Liver (tissue), 9 donors: ENCODE results near the gene ARHGEF16. TPM values are rescaled to one million over a fixed set of nuclear protein-coding genes. Genes with fewer than 3 reads are reported as not detected.

ENCODE experiments used
- DNase-seq: peaks from one replicate; pipeline ENCODE4 v3.0.0-alpha.2; 2017; ENCODE audit warnings: low spot score
- H3K27ac ChIP-seq, 2 donors: one replicate each; pipeline ENCODE4 v1.7.0; 2013; ENCODE audit warnings: inconsistent platforms in 2 of 2, low read length in 2 of 2, control low read depth in 1 of 2, low read depth in 1 of 2, mild to moderate bottlenecking in 1 of 2
- H3K27me3 ChIP-seq, 4 donors: one replicate each; pipeline versions ENCODE4 v1.6.1 to v1.7.0; 2013; ENCODE audit warnings: low read length in 3 of 4, inconsistent platforms in 1 of 4, mild to moderate bottlenecking in 1 of 4, moderate library complexity in 1 of 4; ENCODE audit not compliant: control insufficient read depth in 4 of 4, insufficient read depth in 4 of 4
- H3K36me3 ChIP-seq, 4 donors: one replicate each; pipeline versions ENCODE4 v1.6.1 to v1.7.0; 2013; ENCODE audit warnings: low read length in 3 of 4, mild to moderate bottlenecking in 3 of 4, low read depth in 1 of 4, moderate library complexity in 1 of 4; ENCODE audit not compliant: control insufficient read depth in 4 of 4, insufficient read depth in 3 of 4
- H3K4me1 ChIP-seq, 4 donors: one replicate each; pipeline versions ENCODE4 v1.6.1 to v1.7.0; 2013; ENCODE audit warnings: low read length in 3 of 4, mild to moderate bottlenecking in 3 of 4, moderate library complexity in 1 of 4; ENCODE audit not compliant: control insufficient read depth in 4 of 4, insufficient read depth in 4 of 4
- H3K4me3 ChIP-seq, 3 donors: one replicate each; pipeline versions ENCODE4 v1.6.1 to v1.7.0; 2013; ENCODE audit warnings: low read length in 3 of 3, control low read depth in 1 of 3, low read depth in 1 of 3, mild to moderate bottlenecking in 1 of 3
- H3K9ac ChIP-seq, 2 donors: one replicate each; pipeline ENCODE4 v1.7.0; 2013; ENCODE audit warnings: low read length in 2 of 2, mild to moderate bottlenecking in 2 of 2, moderate library complexity in 2 of 2, control low read depth in 1 of 2, low read depth in 1 of 2
- H3K9me3 ChIP-seq, 4 donors: one replicate each; pipeline versions ENCODE4 v1.6.1 to v1.7.0; 2013; ENCODE audit warnings: low read length in 3 of 4; ENCODE audit not compliant: control insufficient read depth in 4 of 4
- EGR1 ChIP-seq, 2 donors: IDR thresholded peaks; 2 replicates each; pipeline ENCODE4 v1.6.1; 2016 to 2018; ENCODE audit warnings: antibody characterized with exemption in 2 of 2, low read depth in 2 of 2
- FOXA2 ChIP-seq: IDR thresholded peaks from 2 replicates; pipeline ENCODE4 v1.6.1; 2016; ENCODE audit warnings: antibody characterized with exemption
- HNF4A ChIP-seq, 2 donors: conservative IDR thresholded peaks; 2 replicates each; pipeline ENCODE4 v1.6.1; 2016; ENCODE audit warnings: antibody characterized with exemption in 2 of 2, mild to moderate bottlenecking in 2 of 2
- HNF4G ChIP-seq: IDR thresholded peaks from 2 replicates; pipeline ENCODE4 v1.6.1; 2016; ENCODE audit warnings: antibody characterized with exemption
- JUND ChIP-seq, 2 donors: IDR thresholded peaks; 2 replicates each; pipeline ENCODE4 v1.6.1; 2016; ENCODE audit warnings: antibody characterized with exemption in 2 of 2
- NR2F2 ChIP-seq: IDR thresholded peaks from 2 replicates; pipeline ENCODE4 v1.6.1; 2016; ENCODE audit warnings: antibody characterized with exemption
- RAD21 ChIP-seq, 2 donors: IDR thresholded peaks; 2 replicates each; pipeline ENCODE4 v1.6.1; 2016; ENCODE audit warnings: antibody characterized with exemption in 2 of 2, mild to moderate bottlenecking in 2 of 2
- RXRA ChIP-seq, 2 donors: IDR thresholded peaks; 2 replicates each; pipeline ENCODE4 v1.6.1; 2017 to 2018; ENCODE audit warnings: antibody characterized with exemption in 2 of 2, mild to moderate bottlenecking in 1 of 2
- SP1 ChIP-seq: IDR thresholded peaks from 2 replicates; pipeline ENCODE4 v1.6.1; 2018; ENCODE audit warnings: antibody characterized with exemption, mild to moderate bottlenecking
- TAF1 ChIP-seq: conservative IDR thresholded peaks from 2 replicates; pipeline ENCODE4 v1.6.1; 2016; ENCODE audit warnings: antibody characterized with exemption, mild to moderate bottlenecking
- YY1 ChIP-seq: IDR thresholded peaks from 2 replicates; pipeline ENCODE4 v1.6.1; 2016; ENCODE audit warnings: antibody characterized with exemption, mild to moderate bottlenecking
- WGBS: extraction: QIAGEN DNeasy Blood & Tissue Kit; methylation state at CpG from one replicate; pipeline ENCODE4 v1.1.7; 2013; 5-methylcytosine and 5-hydroxymethylcytosine counted together
- polyA plus RNA-seq, 2 donors: library from polyadenylated mRNA; stranded (reverse) in 1 of 2; unstranded in 1 of 2; fragments of 200-250 nt in 1 of 2; fragments of >200 nt in 1 of 2; fragmentation: Nextera tagmentation in 1 of 2; extraction: Ambion mirVana in 1 of 2; gene quantifications; one replicate each; pipeline versions ENCODE4 v1.2.1 to v1.2.3, GENCODE V29; 2013 to 2015
- total RNA-seq, 2 donors: library from RNA; depleted of rRNA; stranded (reverse); fragments of >200 nt; gene quantifications; one replicate each; pipeline ENCODE4 v1.2.3, GENCODE V29; 2014
- TF ChIP-seq, protein P1 (sequence below): IDR thresholded peaks from 2 replicates; pipeline ENCODE4 v1.6.1; 2016; ENCODE audit warnings: antibody characterized with exemption
- TF ChIP-seq, protein P2 (sequence below): fragments of 150-350 bp; IDR thresholded peaks from 2 replicates; pipeline ENCODE4 v1.5.1; 2017; ENCODE audit warnings: improper control_type of control experiment, low read depth, low read length; ENCODE audit not compliant: missing input control
- TF ChIP-seq, protein P3 (sequence below): IDR thresholded peaks from 2 replicates; pipeline ENCODE4 v1.6.1; 2016; ENCODE audit warnings: antibody characterized with exemption, mild to moderate bottlenecking
- TF ChIP-seq, protein P4 (sequence below): IDR thresholded peaks from 2 replicates; pipeline ENCODE4 v1.6.1; 2016; ENCODE audit warnings: antibody characterized with exemption
- donor health status: healthy.
- donor health status: healthy.
- donor health status: healthy.
- donor health status: healthy.
- donor health status: healthy.

The ARHGEF16 gene
- total and polyA plus RNA-seq, 4 donors, result 0.65 to 5.6 (median 2.8) TPM

DNA sequence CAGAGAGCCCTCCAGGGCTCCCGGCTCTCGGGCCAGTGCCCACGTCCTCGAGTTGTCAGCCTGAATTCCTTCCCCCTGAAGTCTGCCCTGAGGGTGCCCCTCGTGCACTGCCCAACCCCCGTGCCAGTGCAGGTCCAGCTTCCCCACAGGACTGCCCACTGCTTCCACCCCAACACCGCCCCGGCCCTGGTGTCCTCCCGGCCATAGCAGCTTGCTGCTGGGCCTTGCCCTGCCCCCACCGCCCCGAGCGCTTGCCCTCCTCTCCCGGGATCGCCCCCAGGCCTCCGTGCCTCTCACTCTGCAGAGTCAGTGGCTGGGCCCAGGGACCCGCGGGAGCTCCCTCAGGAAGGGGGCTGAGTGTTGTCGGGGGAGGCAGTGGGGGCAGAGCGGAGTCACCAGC lies 24.1 kb upstream of the ARHGEF16 start:
- WGBS, result 83% methylated on average over 19 of the region's 19 CpGs
- TF ChIP-seq RXRA (IDR thresholded peaks at IDR 0.05), result no peak
- no peak for TF ChIP-seq YY1
- TF ChIP-seq, protein P1, sequence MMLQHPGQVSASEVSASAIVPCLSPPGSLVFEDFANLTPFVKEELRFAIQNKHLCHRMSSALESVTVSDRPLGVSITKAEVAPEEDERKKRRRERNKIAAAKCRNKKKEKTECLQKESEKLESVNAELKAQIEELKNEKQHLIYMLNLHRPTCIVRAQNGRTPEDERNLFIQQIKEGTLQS, result no peak
- no peak for TF ChIP-seq JUND (IDR thresholded peaks at IDR 0.05)
- no peak for TF ChIP-seq SP1
- TF ChIP-seq NR2F2, result no peak
- TF ChIP-seq, protein P2, sequence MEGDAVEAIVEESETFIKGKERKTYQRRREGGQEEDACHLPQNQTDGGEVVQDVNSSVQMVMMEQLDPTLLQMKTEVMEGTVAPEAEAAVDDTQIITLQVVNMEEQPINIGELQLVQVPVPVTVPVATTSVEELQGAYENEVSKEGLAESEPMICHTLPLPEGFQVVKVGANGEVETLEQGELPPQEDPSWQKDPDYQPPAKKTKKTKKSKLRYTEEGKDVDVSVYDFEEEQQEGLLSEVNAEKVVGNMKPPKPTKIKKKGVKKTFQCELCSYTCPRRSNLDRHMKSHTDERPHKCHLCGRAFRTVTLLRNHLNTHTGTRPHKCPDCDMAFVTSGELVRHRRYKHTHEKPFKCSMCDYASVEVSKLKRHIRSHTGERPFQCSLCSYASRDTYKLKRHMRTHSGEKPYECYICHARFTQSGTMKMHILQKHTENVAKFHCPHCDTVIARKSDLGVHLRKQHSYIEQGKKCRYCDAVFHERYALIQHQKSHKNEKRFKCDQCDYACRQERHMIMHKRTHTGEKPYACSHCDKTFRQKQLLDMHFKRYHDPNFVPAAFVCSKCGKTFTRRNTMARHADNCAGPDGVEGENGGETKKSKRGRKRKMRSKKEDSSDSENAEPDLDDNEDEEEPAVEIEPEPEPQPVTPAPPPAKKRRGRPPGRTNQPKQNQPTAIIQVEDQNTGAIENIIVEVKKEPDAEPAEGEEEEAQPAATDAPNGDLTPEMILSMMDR, result no peak
- TF ChIP-seq FOXA2, result no peak
- TF ChIP-seq TAF1, result no peak
- TF ChIP-seq, protein P3, sequence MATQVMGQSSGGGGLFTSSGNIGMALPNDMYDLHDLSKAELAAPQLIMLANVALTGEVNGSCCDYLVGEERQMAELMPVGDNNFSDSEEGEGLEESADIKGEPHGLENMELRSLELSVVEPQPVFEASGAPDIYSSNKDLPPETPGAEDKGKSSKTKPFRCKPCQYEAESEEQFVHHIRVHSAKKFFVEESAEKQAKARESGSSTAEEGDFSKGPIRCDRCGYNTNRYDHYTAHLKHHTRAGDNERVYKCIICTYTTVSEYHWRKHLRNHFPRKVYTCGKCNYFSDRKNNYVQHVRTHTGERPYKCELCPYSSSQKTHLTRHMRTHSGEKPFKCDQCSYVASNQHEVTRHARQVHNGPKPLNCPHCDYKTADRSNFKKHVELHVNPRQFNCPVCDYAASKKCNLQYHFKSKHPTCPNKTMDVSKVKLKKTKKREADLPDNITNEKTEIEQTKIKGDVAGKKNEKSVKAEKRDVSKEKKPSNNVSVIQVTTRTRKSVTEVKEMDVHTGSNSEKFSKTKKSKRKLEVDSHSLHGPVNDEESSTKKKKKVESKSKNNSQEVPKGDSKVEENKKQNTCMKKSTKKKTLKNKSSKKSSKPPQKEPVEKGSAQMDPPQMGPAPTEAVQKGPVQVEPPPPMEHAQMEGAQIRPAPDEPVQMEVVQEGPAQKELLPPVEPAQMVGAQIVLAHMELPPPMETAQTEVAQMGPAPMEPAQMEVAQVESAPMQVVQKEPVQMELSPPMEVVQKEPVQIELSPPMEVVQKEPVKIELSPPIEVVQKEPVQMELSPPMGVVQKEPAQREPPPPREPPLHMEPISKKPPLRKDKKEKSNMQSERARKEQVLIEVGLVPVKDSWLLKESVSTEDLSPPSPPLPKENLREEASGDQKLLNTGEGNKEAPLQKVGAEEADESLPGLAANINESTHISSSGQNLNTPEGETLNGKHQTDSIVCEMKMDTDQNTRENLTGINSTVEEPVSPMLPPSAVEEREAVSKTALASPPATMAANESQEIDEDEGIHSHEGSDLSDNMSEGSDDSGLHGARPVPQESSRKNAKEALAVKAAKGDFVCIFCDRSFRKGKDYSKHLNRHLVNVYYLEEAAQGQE, result no peak
- TF ChIP-seq HNF4G, result no peak
- no peak for TF ChIP-seq RAD21 (IDR thresholded peaks at IDR 0.05)
- no peak overlapping the region for H3K4me3 ChIP-seq
- H3K9ac ChIP-seq, result no peak overlapping the region
- no peaks in the 10 kb centered on the region for H3K4me1 ChIP-seq
- no peak overlapping the region for H3K27ac ChIP-seq
- no peak for DNase-seq
- no peaks in the 10 kb centered on the region for H3K27me3 ChIP-seq
- H3K36me3 ChIP-seq, result no peaks in the 10 kb centered on the region
- no peaks in the 10 kb centered on the region for H3K9me3 ChIP-seq

DNA sequence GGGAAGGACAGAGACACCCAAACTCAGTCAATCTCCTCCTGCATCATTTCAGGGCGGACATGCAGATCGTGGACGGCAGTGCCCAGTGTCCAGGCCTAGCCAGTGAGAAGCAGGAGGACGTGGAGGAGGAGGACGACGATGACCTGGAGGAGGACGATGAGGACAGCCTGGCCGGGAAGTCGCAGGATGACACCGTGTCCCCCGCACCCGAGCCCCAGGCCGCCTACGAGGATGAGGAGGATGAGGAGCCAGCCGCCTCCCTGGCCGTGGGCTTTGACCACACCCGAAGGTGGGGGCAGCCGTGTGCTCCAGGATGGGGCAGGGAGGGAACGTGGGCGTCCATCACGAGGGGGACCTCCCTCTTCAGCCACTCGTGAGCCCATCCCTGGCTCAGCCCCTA lies 23.6 kb upstream of the ARHGEF16 start:
- no peaks in the 10 kb centered on the region for H3K27me3 ChIP-seq
- 81% methylated on average over 22 of the region's 22 CpGs for WGBS
- TF ChIP-seq YY1 (no peak), HNF4A (conservative IDR thresholded peaks at IDR 0.05) (no peak), EGR1 (IDR thresholded peaks at IDR 0.05; ENCODE audit: low read depth in 2 of 2) (no peak), FOXA2 (no peak)
- TF ChIP-seq, protein P2, result no peak
- TF ChIP-seq, protein P4, sequence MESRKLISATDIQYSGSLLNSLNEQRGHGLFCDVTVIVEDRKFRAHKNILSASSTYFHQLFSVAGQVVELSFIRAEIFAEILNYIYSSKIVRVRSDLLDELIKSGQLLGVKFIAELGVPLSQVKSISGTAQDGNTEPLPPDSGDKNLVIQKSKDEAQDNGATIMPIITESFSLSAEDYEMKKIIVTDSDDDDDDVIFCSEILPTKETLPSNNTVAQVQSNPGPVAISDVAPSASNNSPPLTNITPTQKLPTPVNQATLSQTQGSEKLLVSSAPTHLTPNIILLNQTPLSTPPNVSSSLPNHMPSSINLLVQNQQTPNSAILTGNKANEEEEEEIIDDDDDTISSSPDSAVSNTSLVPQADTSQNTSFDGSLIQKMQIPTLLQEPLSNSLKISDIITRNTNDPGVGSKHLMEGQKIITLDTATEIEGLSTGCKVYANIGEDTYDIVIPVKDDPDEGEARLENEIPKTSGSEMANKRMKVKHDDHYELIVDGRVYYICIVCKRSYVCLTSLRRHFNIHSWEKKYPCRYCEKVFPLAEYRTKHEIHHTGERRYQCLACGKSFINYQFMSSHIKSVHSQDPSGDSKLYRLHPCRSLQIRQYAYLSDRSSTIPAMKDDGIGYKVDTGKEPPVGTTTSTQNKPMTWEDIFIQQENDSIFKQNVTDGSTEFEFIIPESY, result no peak
- H3K4me3 ChIP-seq, result no peak overlapping the region
- H3K9ac ChIP-seq, result no peak overlapping the region
- H3K4me1 ChIP-seq, result no peaks in the 10 kb centered on the region
- no peaks in the 10 kb centered on the region for H3K36me3 ChIP-seq
- H3K27ac ChIP-seq, result no peak overlapping the region
- H3K9me3 ChIP-seq, result no peaks in the 10 kb centered on the region
- no peak for DNase-seq
